CD1c-positive myeloid dendritic cell (primary cell): ENCODE measurements around the gene DST.
"Not testable (repeated sequence)": the region's sequence is repeated elsewhere in the genome, so short reads cannot be mapped to it uniquely, and the experiment has no call there.

ENCODE experiments used
- DNase-seq: peaks from one replicate; pipeline ENCODE4 v3.0.0-alpha.2; 2016; ENCODE audit errors: extremely low spot score

Gene DST

DNA sequence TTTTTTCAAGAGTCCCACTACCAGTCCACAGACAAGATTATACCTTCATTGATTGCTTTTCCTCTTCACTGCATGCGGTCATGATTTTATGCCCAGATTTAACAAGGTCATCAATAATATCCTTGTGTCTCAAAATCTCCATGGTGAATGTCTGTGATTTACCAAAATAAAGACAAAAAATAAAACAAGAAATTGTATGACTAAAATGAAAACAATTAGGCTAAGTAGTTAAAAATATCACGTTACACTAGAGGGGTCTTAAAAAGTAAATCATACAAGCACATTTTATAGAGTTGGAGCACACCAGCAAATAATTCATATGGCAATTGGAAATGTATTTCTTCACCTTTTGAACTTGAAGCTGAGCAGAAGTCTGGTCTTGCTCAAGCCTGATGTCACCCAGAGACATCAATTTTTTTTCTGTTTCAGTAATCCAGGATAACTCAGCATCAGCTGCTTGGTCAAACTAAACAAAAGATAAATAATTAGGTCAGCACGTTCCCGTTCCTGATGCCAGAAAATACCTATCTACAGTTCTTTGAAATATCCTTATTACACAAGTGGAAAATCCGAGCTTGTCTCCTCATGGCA, 125.4 kb downstream of the DST start:
- DNase-seq: no peak

DNA sequence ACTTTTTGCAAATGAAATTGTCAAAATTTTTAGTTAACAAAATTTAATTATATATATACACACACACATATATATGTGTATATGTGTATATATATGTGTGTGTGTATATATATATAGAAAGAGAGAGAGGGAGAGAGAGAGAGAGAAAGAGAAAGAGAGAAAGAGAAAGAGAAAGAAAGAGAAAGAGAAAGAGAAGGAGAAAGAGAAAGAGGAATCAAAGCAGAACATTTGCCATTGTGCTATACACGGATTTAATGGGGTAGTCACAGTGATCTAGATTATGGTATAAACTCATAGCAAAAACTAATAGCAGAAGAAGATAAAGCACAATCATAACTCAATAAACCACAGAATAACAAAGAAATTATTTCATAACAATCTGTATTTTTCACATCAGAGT, 126.7 kb downstream of the DST start:
- DNase-seq: no peak

DNA sequence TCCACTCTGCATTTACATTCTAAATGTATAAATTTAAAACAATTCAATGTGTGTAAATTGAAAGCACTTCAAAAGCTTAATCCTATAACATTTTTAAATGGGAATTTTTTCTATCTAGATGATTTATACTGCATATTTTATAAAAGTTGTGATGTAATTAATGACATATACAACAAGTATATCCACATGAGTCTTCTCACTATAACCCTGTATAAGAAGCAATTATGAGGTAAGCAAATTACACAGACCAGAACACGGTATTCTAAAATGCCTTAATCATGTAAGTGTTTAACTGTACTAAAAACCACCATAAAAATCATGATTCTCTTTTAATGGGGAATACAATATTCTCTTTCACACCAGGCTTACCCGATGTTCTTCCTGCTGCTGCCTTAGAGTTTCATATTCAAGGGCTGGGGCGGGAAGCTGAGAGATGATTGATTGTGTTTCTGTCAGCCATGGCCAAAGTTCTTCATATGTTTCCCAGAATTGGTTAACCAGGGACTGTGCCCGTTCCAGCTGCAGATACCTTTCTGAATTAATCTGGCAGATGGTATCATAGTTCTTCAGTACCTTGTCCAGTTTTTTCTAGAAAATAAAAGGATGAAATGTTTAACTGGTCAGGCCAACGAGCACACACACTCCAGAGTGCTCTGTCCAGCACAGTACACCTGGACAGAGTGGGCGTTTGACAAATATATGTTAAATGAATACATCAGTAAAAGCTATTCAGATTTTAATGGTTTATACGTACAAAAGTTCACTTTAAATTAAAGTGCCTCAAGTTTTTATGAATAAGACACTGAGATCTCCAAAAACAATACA, 127.4 kb downstream of the DST start:
- no peak for DNase-seq

DNA sequence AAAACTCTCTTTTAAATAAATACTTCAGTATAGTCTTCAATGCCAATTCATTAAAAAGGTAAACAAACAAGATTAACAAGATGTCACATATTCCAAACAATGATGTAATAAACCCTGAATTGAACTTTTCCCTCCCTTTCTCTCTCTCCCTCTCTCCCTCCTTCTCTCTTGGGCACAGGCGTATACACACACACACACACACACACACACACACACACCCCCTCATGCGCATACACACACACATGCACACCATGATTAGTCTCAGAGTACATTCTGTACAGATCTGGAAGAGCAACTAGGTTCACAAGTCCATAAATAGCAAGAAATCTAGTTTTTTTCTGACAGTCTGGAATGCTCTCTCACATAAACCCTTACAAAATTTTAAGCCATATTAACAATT, 128.3 kb downstream of the DST start:
- DNase-seq: no peak

DNA sequence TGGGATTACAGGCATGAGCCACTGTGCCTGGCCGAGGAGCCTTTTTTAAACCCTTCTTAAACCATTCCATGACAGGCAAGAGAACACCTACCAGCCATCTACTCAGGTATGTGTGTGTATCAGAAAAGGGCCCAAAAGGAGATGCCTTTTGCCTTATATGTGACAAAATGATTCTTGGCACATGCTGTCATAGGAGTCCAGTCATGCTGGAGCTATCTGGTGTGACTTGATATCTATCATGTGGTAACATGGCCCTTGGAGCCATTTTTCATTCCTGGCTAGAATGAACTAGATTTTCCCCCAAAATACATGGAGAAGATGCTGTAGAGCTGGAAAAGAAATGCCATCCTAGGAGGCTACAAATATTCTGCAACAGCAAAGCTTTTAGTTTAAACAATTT, 129.1 kb downstream of the DST start:
- DNase-seq: no peak

DNA sequence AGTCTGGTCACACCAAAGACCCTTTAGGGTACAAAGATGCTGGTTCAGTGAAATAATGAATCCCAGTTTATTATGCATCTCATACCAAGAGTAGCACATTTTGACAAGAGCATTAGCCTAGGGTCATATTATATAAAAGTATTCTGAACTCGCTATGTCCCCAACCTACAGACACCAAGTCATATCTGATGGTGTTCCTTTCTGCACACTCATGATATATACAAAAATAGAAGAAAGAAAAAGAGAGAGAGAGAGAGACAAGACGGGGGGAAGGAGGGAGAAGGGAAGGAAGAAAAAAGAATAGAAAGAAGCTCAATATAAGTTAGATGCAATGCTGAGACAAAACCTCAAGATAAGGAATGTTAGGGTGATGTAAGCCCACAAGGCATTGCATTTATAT, 131.1 kb downstream of the DST start:
- DNase-seq: no peak

DNA sequence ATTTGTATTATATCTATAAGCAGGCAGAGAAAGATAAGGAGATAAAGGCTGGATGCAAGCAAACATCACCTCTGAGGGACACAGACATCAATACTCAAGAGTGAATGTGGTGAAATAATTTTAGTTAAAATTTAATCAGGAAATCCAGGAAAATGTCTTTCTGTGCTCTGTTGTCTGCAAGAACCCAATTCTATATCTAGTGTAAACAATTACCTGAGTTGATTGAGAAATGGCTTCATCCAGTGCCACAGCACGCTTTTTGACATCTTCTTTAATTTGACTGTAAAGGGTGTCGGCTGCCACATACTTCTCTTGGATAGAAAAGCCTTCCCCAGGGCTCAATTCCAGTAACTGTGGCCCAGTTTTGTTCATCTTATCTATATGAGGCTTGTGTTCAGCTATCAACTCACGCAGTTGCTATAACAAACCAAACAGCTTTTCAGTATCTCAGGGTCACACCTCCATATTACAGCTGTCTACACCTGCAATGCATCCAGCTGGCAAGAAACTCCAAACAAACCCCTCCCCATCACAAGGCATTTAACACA, 131.6 kb downstream of the DST start:
- no peak for DNase-seq

DNA sequence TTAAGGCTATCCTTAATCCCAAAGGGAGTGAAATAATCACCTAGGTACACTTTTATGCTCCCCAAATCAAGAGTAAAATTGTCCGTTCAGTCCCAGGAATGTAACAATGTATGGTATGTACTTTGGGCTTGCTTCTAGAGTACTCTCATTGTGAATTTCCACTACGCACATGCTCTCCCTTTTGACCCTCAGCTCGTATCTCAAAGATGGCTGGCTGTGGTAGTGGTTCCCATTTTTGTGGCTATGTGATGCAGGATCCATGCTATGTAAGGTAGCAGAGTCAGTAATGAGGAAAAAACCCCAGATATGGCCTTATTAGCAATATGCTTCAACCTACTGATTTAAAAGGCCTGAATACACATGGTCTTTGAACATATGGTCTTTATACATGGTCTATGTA, 133.7 kb downstream of the DST start:
- no peak for DNase-seq

DNA sequence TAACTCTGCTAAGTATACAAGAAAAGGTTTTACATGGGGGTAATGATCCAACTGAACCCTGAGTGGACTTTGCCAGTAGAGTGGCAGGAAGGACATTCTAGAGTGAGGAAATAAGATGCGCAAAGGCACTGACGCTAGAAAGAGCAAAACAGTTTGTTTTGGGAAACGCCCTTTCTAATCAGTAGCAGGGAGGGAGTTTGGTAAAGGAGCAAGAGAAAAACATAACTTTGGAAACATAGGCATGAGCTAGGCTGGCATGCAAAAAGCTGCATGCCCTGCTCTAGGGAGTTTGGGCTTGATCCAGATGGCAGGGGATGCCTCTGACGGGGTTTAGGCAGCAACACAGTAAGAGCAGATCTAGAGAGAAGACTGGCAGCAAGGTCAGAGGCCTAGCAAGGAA, 135.2 kb downstream of the DST start:
- DNase-seq: no peak

DNA sequence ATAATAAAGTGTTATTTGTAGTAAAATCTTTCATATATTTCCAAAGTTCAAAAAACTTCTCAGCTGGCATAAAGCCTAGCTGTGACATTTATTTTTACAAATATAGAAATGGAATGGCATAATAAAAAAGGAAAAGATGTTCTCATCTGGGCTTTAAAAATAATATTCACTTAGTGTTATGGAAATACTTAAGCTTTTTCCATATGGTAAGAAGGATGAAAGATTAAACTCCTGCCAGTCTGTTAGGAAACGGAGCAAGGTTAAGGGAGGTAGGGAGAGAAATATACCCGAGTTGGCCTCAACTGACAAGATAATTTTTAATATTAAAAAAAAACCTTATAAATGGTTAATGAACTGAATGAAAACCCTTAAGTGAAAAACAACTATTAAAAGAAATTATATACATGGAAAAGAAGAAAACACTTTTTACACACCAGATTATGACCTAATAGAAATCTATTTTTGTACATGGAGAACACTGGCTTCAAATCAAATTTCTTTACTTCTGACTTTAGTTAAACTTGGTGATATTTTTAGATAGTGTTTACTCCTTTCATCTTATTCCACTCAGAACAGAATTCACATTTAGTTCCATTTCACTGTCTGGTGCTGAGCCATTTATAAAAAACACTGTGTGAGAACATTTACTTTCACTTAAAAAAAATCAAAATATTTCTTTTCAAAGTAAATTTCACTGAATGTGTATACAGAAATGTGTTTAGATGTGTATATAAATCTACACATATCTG, 137.0 kb downstream of the DST start:
- DNase-seq: no peak

DNA sequence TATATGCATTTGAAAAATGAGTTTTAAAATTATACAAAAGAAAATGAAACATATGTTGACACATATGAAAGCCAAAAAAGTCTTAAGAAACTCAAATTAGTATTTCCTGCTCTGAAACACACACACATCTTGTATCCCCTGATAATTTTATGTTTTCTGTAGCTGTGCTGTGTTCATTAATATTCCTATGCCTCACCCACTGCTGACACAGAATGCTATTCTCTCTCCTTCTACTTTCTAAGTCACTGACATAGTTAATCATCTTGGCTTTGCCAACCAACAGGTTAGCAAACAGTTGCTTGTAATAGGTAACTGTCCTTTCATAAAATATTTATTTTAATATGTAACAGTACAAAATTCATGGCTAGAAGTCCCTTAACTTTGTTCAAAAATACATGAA, 140.7 kb downstream of the DST start:
- DNase-seq: no peak

DNA sequence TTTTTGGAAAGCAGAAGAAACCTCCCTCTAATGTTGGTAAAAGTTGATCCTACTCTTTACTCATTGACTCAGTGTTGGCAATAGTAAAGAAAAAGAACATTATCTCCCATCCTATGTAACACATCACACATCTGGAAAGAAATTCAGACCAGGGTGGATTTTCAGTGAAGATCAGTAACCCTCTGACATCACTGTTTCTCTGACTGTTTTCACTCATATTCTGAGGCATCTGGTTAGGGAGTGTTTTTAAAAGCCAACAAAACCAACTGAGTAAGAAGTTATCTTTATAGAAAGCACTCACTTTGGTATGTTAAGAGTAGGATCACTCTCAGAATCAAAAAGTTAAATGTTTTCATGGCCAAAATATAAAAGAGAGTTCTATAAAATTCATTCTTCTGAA, 143.6 kb downstream of the DST start:
- DNase-seq: no peak

DNA sequence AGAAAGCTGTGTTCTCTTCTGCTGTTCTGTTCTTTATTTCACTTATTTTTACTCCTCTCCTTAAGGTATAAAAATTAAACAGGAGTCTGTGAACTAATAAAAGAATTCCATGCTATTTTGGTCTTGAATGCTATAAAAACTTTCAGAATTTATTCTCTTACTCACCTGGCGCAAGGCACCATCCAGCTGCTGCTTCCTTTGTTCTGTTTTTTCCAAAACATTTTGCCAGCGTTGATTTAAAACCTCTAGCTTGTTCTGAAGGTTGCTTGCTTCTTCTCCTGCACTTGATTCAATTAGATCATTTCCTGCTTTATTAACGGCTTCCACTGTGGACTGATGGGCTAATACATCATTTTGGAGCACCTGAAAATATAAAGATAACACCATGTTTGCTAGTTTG, 145.0 kb downstream of the DST start:
- no peak for DNase-seq

DNA sequence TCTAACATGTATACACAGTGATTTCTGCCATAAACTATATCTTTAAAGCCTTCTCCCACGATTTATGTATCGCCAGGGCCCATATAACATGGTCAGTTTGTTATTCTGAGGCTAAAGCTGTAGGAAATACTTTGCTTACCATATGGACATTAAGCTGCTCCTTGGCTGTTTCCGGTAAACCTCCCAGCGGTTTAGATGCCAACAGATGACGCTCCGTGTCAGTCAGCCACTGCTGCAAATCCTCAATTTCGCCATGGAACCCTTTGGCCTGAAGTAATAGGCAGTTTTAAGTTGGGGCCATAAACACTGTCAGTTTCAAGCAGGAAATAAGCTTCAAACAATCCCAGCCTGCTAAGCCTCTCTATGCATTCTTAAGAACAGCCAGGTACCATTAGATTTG, 145.4 kb downstream of the DST start:
- no peak for DNase-seq

DNA sequence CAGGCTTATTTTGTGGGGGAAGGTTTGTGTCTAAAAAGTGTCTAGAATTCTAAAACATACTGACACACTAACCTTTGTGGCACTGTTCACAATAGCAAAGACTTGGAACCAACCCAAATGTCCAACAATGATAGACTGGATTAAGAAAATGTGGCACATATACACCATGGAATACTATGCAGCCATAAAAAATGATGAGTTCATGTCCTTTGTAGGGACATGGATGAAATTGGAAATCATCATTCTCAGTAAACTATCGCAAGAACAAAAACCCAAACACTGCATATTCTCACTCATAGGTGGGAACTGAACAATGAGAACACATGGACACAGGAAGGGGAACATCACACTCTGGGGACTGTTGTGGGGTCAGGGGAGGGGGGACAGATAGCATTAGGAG, 146.0 kb downstream of the DST start:
- DNase-seq: not testable (repeated sequence)

DNA sequence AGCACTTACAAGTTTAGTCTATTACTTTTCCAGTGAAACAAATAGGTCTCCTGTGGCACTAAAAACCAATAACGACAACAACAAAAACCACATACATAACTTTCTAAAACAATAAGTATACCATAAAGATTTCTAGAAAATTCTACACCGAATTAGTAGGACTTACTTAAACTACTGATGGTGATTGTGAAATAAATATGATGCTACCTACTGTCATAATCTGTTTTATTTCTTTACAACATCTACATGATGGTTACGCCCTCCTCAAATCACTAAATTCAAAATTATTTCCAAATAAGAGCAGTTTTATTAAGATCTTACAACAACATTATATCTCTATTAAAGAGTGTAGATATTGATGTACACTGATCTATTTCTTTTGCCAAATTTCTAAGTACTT, 147.0 kb downstream of the DST start:
- no peak for DNase-seq

DNA sequence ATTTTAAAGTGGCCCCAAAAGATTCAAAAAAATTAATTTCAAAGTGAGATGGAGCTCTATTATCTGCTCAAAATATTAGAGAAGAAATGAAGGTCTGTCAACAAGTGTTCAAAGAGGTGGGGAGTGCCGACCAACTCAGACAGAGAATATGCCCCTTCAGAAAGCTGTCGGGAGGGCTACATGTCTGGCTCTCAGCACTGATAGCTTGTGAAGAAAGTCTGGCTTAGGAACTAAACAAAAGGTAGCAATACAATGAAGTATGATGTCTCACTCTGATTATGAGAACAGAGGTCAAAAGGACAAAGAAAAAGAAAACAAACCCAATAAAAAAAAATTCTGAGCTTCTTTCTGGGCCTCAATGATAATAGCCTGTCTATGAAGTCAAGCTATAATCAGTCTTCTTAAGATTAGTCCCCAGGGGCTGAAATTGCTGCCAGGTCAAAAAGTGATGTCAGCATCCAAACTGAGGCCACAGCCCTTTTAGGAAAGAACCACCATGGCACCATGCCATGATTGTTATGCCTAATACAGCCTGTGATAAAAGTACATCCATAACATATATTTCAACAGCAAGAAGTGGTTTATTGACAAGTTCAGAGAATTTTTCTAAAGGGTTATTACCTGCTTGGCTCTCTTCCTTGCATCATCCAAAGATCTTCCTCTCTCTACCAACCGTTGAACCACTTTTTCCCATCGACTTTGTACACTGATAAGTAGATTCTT, 150.9 kb downstream of the DST start:
- no peak for DNase-seq

DNA sequence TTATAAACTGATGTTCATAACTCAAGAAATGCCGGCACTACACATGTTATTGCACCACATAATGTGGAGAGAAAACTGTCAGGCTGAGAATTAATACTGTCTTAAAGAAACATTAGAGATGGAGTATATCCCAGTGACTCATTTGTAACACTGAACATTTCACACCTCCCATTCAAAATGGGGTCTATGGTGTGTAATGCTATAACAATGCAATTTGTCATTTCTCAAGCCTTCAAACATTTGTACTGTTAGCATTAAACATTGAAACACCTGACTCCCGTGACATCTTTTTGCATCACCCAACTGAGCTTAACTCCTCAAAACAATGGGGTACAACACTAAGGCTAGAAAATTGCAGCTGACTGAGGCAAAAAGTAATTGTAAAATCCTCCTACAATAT, 151.7 kb downstream of the DST start:
- no peak for DNase-seq

DNA sequence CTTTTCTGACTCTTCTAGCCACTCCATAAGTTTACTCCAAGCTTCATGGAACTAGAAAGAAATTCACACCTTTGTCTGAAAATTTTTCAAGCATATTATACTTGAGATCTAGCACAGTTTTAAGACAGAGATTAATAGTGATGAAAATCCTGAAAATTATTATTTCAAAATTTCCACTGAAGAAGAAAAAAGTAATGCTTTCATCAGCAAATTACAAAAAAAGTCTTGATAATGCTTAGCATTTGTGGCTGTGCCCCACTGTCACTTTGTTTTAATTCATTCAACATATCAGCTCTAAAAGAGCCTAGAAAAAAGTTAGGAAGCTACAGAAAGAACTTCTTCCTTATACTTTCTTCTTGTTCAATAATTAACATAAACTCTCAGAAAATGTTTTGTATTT, 153.1 kb downstream of the DST start:
- no peak for DNase-seq

DNA sequence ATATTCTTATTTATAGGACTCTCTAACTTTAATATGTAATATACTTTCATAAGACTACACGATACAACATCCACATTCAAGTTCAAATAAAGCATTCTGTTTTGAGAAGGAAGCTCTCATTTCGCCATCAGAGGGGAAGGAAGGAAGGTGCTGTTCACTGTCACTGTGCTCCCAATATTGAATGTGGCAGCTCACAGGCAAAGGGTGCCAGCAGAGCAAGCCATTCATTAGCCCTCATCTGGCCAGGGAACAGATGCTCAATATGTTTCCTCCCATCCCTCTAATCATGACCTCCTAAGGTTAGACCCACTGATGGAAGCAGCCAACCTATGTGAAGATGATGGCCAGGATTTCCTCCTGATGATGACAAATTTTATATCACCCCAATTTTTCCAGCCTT, 154.4 kb downstream of the DST start:
- no peak for DNase-seq

DNA sequence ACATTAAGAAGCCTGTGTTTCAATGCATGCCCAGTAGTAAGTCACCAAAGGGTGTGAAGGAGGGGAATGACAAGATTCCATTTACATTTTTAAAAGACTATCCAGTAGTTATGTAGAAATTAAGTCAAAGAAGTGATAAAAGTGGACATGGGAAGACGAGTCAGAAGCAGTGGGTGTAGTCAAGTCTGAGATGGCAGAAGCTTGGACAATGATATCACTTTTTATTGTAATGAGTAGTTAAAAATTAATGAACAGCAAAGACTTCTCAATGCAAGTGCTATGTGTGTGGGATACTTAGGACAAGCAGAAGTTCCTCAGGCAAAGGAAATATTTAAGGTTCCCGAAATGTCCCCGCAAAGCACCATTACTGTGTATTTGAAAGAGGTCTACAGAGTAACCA, 156.0 kb downstream of the DST start:
- no peak for DNase-seq

DNA sequence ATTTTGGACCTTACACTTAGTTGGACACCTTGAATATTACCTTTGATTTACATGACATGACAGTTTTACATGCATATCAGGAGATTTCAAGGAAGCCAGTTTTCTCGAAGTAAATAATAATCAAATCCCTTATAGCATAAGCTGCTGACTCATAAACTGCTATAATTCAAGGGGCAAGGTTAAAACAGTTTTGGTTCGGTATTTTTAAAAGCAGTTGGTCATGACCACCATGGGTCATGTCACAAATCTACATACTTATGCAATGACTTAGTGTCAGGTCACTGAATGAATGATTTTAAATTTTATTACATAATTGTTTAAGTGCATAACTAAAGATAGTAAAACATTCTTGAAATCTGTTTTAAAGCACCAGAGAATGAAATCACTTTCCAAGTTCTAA, 158.0 kb downstream of the DST start:
- DNase-seq: no peak
